DMS79 (cell line): ENCODE measurements around the gene AFG3L2.
"Not testable (repeated sequence)": the region's sequence is repeated elsewhere in the genome, so short reads cannot be mapped to it uniquely, and the experiment has no call there.

Experiments used
- DNase-seq: peaks from one replicate; lab custom pipeline; 2025; lab: John Stamatoyannopoulos, UW

Gene AFG3L2

DNA sequence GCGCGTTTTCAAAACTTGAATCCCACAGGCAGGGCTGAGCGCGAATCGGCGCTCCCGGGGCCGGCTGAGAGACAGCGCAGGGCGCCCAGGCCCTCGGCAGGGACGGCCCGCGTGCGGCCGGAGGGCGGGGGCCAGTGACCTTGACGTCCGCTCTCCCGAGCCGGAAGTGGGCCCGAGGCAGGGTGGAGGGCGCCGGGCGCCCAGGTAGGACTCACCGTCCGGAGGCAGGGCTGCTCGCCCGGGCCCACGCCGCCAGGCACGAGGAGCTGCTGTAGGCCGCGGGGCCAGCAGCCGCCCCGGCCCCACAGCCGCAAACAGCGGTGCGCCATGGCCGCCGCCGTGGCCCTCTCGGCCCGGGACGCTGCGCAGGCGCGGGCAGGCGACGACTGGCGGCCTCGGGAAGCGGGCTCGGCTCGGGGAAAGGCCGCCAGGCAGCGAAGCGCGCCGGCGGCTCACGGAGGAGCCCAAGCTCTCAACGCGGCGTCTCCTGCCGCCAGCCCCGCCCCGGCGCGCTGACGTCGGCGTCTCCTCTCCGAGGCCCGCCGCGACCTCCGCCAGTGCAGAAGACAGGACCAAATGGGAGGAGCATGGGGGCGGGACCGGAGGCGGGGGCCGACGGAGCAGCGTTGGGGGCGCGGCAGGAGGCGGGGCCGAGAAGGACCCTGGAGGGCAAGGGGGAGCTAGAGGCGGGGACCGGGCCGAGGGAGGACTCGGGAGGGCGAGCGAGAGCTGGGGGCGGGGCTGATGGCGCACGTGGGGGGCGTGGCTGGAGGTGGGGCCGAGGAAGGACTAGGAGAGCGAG lies at the start of gene AFG3L2:
Gene AFG3L2, minus strand, starts transcription at position 474 of the 802 bp plus-strand sequence. Its CDS starts 145 bp downstream, at position 329.
- DNase-seq, result peak; percentile 94

GRCh38 chr18:12424252-12424651 lies 47.2 kb upstream of the AFG3L2 start:
- no peak for DNase-seq

- DNase-seq, result no peak
Measured at GRCh38 chr18:12423820-12424219, 46.8 kb upstream of the AFG3L2 start.

- no peak for DNase-seq
Measured at GRCh38 chr18:12423393-12423792, 46.4 kb upstream of the AFG3L2 start.

GRCh38 chr18:12422936-12423335 lies 45.9 kb upstream of the AFG3L2 start:
- no peak for DNase-seq

DNA sequence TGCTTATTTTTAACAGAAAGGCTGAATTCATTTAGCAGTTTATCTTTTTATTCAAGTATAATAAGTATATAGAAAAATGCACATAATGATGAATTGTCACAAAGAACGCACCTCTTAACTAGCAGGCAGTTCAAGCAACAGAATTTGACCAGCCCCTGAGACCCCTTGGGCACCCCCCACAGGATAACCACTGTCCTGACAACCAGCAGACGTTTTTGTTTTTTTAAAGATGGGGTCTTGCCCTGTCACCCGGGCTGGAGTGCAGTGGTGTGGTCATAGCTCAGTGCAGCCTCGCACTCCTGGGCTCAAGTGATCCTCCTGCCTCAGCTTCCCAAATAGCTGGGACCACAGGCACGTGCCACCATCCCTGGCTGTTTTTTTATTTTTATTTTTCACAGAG lies 44.7 kb upstream of the AFG3L2 start:
- DNase-seq, result no peak

DNA sequence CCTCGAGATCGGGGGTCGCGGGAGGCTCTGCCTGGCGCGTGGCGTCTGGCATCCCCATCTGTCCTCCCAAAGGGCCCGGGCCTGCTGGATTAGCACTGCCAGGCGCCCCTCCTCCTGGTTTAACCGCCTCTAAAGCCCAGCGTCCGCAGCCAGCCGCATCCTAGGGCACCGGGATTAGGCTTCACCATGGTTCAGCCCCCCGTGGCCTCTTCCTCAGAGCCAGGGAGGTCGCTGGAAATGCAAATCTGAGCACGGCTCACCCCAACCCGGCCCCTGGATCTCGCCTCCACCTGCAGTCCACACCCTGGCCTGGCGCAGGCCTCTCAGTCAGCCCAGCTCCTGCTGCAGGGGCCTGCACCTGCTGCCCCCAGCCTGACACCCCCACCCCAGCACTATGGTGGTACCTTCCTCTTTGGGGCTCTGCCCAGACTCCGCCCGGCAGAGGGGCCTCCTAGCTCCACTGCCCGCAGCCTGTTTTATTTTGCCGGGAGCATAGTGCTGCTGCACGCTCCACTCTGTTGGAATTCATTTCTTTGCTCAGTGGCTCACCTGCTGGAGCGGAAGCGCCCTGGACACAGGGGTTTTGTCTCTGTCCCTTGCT lies 43.9 kb upstream of the AFG3L2 start:
- DNase-seq, result peak; percentile 80

DNA sequence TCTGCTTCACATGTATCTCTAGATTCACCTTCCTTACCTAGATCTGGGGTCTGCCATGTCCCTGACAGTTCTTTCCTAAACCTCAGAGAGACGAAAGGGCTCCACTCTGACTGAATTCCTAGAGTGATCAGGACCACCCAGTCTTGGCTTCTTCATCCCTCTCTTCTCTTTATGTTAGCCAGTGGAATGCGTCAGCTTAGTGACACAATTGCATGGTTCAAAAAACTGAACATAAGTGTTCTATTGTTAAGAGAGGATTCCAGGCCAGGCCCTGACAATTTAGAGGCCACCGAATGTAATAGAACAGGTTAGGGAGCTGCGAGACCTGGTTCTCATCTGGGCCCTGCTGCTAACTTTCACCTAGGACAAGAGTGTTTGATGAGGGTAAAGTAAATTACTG lies 40.7 kb upstream of the AFG3L2 start:
- no peak for DNase-seq

DNA sequence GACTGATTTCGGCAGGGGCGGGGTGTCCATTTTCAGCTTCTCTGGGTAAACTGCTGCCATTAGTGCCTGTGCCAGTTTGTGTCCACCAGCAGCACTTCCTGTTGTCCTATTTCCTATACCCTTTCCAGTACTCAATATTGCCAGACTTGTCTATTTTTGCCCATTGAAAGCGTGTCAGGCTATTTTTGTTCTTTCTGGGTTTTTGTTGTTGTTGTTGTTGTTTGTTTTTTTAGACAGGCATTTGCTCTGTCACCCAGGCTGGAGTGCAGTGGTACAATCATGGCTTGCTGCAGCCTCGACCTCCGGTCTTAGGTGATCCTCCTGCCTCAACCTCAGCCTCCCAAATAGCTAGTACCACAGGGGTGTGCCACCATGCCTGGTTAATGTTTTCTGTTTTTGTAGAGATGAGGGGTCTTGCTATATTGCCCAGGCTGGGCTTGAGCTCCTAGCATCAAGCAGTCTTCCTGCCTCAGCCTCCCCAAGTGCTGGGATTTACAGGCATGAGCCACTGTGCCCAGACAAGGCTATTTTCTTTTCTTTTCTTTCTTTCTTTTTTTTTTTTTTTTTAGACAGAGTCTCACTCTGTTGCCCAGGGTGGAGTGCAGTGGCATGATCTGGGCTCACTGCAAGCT lies 39.2 kb upstream of the AFG3L2 start:
- no peak for DNase-seq

DNA sequence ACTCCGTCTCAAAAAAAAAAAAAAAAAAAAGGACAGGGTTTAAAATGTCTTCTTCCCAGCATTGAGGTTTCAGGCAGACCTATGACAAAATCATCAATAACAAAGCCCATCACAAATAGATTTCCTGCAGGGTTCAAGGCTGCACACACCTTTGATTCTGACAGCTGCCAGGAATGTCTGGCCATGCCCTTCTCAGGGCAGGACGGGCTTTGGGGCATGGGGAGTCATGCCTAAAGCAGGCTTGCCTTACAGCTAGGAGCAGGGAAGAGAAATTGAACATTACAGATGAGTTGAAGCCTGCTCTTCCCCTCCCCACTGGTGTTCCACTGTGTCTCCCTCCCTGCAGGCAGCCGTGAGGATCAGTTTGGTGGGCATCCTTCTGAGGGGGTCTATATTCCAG lies 34.4 kb upstream of the AFG3L2 start:
- no peak for DNase-seq

DNA sequence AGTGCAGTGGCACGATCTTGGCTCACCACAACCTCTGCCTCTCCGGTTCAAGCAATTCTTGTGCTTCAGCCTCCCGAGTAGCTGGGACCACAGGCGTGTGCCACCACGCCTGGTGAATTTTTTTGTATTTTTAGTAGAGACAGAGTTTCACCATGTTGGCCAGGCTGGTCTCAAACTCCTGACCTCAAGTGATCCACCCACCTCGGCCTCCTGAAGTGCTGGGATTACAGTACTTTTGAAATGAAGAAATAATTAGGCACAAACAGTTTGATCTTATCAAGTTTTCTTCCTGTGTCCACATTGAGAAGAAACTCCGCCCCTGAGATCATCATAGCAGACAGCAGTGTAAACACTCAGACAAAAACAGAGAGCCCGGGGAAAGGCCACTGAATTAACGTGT lies 33.7 kb upstream of the AFG3L2 start:
- not testable (repeated sequence) for DNase-seq

DNA sequence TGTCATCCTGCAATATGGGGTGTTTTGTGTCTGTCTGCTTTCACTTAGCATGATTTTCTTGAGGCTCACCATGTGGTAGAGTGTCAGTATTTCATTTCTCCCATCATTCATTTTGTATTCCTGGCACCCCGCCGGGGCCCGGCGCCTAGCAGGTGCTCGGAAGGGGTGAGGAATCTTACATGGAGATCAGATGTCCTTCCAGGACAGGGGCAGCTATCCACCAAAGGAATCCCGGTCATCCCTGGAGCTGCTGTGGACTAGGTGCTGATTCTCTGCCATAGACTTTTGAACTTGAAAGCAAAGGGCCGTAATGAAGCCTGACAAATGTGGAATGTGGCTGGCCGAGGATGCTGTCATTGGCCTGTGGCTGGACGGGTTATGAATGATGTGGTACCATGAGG lies 33.1 kb upstream of the AFG3L2 start:
- DNase-seq, result no peak

GRCh38 chr18:12409469-12409868 lies 32.4 kb upstream of the AFG3L2 start:
- DNase-seq, result no peak

DNA sequence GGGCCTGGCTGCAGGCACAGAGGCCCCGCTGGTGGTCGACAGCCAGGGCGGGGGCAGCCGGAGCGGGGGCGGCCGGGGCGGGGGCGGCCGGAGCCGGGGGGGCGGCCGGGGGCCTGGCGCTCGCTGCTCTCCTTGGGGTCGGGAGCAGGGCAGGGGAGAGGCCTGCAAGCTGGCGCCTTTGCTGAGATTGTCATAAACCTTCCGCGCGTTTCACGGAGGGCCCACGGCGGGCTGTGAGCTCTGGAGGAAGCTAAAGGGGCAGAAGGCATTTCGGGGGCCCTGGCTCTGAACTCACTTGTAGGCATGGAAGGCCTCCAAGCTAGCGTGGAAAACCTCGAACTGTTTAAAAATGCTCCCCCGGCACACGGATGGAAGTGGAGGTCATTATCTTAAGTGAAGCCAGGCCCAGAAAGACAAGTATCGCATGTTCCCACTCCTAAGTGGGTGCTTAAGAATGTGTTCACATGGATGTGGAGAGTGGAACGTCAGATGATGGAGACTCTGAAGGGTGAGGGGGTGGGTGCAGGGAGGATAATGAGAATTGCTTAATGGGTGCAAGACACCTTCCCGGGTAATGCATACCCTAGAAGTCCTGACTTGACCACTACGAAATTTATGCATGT lies 31.3 kb upstream of the AFG3L2 start:
- DNase-seq, result peak; percentile 47

DNA sequence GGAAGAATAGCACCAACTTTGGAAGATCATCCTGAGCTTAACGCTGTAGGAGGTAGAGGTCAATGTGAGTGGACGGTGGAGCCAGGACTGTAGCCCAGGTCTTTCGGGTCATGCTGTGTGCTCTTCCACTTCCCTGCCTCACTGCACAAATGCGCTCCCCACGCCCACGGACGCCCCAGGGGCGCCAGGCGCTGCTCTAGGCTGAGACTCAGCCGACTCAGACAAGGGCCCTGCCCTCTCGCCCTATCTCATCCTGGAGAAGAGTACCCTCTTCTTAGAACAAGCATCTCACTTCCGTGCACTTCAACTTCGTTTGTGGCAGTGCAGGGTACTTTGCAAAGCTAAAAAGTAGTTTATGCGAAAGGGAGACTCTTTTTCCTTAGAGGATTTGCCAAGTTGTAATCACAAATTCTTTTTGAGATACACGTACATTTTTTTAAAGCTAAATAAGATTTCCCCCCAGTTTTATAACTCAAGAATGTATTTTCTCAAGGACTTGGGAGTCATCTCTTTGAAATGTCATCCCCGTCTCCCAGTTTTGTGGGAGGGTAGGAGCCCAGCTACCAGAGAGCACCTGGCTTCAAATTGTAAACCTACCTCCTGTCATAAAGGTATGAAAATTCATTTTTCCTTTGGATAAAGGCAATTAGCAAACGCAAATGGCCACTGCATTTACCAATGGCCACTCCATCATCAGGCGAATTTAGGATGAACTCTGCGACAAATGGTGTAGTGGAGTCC lies 29.5 kb upstream of the AFG3L2 start:
- DNase-seq, result no peak

GRCh38 chr18:12405066-12405465 lies 28.0 kb upstream of the AFG3L2 start:
- no peak for DNase-seq

- DNase-seq, result no peak
Measured at GRCh38 chr18:12403601-12404506, 26.8 kb upstream of the AFG3L2 start.

- no peak for DNase-seq
Measured at GRCh38 chr18:12401881-12402280, 24.9 kb upstream of the AFG3L2 start.

DNA sequence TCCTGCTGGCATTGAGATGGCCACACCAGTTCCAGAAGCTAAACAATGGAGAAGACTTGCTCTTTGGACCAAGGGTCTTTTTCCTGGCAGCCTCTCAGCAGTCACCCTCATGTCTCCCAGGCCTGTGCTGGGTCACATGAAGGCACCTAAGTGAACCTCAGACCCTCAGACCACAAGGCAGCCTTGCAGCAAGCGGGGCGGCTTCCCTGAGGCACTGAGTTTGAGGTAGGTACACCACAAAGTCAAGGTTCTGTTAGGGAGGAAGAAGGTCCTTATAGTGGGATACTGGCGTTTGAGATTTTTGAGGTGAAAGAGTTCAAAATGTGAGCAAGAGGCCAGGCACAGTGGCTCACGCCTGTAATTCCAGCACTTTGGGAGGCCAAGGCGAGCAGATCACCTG lies 22.2 kb upstream of the AFG3L2 start:
- no peak for DNase-seq

DNA sequence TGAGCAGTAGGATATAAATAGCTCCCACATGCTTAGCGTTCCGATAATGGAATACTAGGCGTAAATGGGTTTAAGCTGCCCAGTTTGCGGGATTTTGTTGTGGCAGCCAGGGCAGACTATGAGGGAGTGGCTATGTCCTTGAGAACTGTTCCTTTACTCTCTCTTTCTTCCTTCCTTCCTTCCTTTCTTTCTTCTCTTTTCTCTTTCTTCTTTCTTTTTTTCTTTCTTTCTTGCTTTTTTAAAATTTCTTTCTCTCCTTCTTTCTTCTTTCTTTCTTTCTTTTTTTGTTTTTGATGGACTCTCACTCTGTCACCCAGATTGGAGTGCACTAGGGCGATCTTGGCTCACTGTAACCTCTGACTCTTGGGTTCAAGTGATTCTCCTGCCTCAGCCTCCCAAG lies 21.6 kb upstream of the AFG3L2 start:
- DNase-seq, result no peak

- DNase-seq, result no peak
Measured at GRCh38 chr18:12397793-12398192, 20.8 kb upstream of the AFG3L2 start.
